Neural progenitor cell (in vitro differentiated cells): ENCODE data around the gene VPS37D. TPM values are rescaled to one million over a fixed set of nuclear protein-coding genes. Genes with fewer than 3 reads are reported as not detected.
A peak's percentile ranks its signal among the peaks of the same experiment; 100 is the strongest.

Experiments used
- DNase-seq: peaks from one replicate; pipeline ENCODE4 v3.0.0-alpha.2; 2016; ENCODE audit warnings: low spot score
- H2AFZ ChIP-seq: fragments of 200-600 bp; sonication (generic); replicated peaks from 2 replicates; pipeline ENCODE4 v1.6.1; 2016; ENCODE audit warnings: antibody characterized with exemption
- H3F3A ChIP-seq: fragments of 200-600 bp; sonication (generic); 2 replicates; pipeline ENCODE4 v1.6.1; 2016; ENCODE audit warnings: antibody characterized with exemption, low read depth
- H3K27ac ChIP-seq: fragments of 200-600 bp; sonication (generic); 2 replicates; pipeline ENCODE4 v1.5.1; 2016; ENCODE audit warnings: mild to moderate bottlenecking
- H3K27me3 ChIP-seq: fragments of 200-600 bp; sonication (generic); 2 replicates; pipeline ENCODE4 v1.6.1; 2016; ENCODE audit warnings: mild to moderate bottlenecking, moderate library complexity
- H3K36me3 ChIP-seq: fragments of 200-600 bp; sonication (generic); 2 replicates; pipeline ENCODE4 v1.5.1; 2016
- H3K4me1 ChIP-seq: fragments of 200-600 bp; sonication (generic); 2 replicates; pipeline ENCODE4 v1.6.1; 2016; ENCODE audit warnings: mixed run types
- H3K4me2 ChIP-seq: fragments of 200-600 bp; sonication (generic); 2 replicates; pipeline ENCODE4 v1.6.1; 2016
- H3K4me3 ChIP-seq: fragments of 200-600 bp; sonication (generic); 2 replicates; pipeline ENCODE4 v1.5.1; 2016
- H3K79me2 ChIP-seq: fragments of 200-600 bp; sonication (generic); 2 replicates; pipeline ENCODE4 v1.6.1; 2016; ENCODE audit warnings: low read depth
- H3K9ac ChIP-seq: fragments of 200-600 bp; sonication (generic); 2 replicates; pipeline ENCODE4 v1.6.1; 2016
- H3K9me3 ChIP-seq: fragments of 200-600 bp; sonication (generic); 2 replicates; pipeline ENCODE4 v1.5.1; 2016; ENCODE audit warnings: low read depth
- H4K20me1 ChIP-seq: fragments of 200-600 bp; sonication (generic); 2 replicates; pipeline ENCODE4 v1.6.1; 2016; ENCODE audit warnings: low read depth
- H3K27ac Mint-ChIP-seq: 3 replicates; pipeline ENCODE4 v1.8.0; 2021; ENCODE audit warnings: mixed read lengths
- H3K27me3 Mint-ChIP-seq: 2 replicates; pipeline ENCODE4 v1.8.0; 2022; ENCODE audit warnings: low read depth, mild to moderate bottlenecking, inconsistent platforms, moderate library complexity, mixed read lengths; ENCODE audit not compliant: insufficient read depth
- H3K36me3 Mint-ChIP-seq: 3 replicates; pipeline ENCODE4 v1.8.0; 2021; ENCODE audit warnings: mixed read lengths
- H3K4me1 Mint-ChIP-seq: 3 replicates; pipeline ENCODE4 v1.8.0; 2021; ENCODE audit warnings: mixed read lengths
- H3K4me3 Mint-ChIP-seq: 3 replicates; pipeline ENCODE4 v1.8.0; 2021; ENCODE audit warnings: mild to moderate bottlenecking, moderate library complexity, mixed read lengths
- H3K9me3 Mint-ChIP-seq: 3 replicates; pipeline ENCODE4 v1.8.0; 2020; ENCODE audit warnings: mixed read lengths
- CTCF ChIP-seq: fragments of 200-600 bp; sonication (generic); IDR thresholded peaks from 2 replicates; pipeline ENCODE4 v1.5.1; 2017; ENCODE audit warnings: antibody characterized with exemption, mild to moderate bottlenecking
- EZH2 ChIP-seq: fragments of 200-600 bp; sonication (generic); IDR thresholded peaks from 2 replicates; pipeline ENCODE4 v1.6.1; 2017; ENCODE audit warnings: antibody characterized with exemption, mild to moderate bottlenecking, moderate library complexity
- EZH2phosphoT487 ChIP-seq: fragments of 200-600 bp; sonication (generic); IDR thresholded peaks from 2 replicates; pipeline ENCODE4 v1.6.1; 2017; ENCODE audit warnings: antibody characterized with exemption
- total RNA-seq: library from RNA; depleted of rRNA; stranded (reverse); fragments of >200 nt; gene quantifications from 2 replicates; pipeline ENCODE4 v1.2.3, GENCODE V29; 2015; ENCODE audit warnings: low replicate concordance

VPS37D gene
- total RNA-seq, 1 donor from 2014 or later, result 7.0 TPM

GRCh38 chr7:73621168-73622063, 46.2 kb upstream of the VPS37D start:
- H4K20me1 ChIP-seq, result peaks cover 13% of the 10 kb centered on the region
- Mint-ChIP-seq H3K27me3 (peaks cover 47% of the 10 kb centered on the region), H3K9me3 (no peaks in the 10 kb centered on the region), H3K36me3 (no peaks in the 10 kb centered on the region), H3K4me1 (peaks cover 7% of the 10 kb centered on the region), H3K4me3 (no peak overlapping the region), H3K27ac (no peak overlapping the region)
- peaks cover 57% of the 10 kb centered on the region for H3K27me3 ChIP-seq
- no peak overlapping the region for H2AFZ ChIP-seq
- no peak overlapping the region for H3K4me3 ChIP-seq
- H3F3A ChIP-seq, result peaks cover 4% of the 10 kb centered on the region
- H3K4me1 ChIP-seq, result peaks cover 15% of the 10 kb centered on the region
- H3K79me2 ChIP-seq, result no peaks in the 10 kb centered on the region
- H3K27ac ChIP-seq, result no peak overlapping the region
- no peak overlapping the region for H3K9ac ChIP-seq
- DNase-seq, result no peak
- H3K9me3 ChIP-seq, result no peaks in the 10 kb centered on the region
- H3K36me3 ChIP-seq, result no peaks in the 10 kb centered on the region
- TF ChIP-seq EZH2phosphoT487 (no peak), EZH2 (no peak), CTCF (no peak)
- no peak overlapping the region for H3K4me2 ChIP-seq

GRCh38 chr7:73622527-73622908, 45.1 kb upstream of the VPS37D start:
- no peak overlapping the region for H3K27ac ChIP-seq
- H3K4me3 ChIP-seq, result peak overlapping the region; percentile 59
- no peak overlapping the region for H2AFZ ChIP-seq
- H3K9me3 ChIP-seq, result no peaks in the 10 kb centered on the region
- H3K27me3 Mint-ChIP-seq, result peaks cover 50% of the 10 kb centered on the region
- H3K27me3 ChIP-seq, result peaks cover 62% of the 10 kb centered on the region
- H3K4me2 ChIP-seq, result peak overlapping the region; percentile 88
- peaks cover 7% of the 10 kb centered on the region for H3K4me1 Mint-ChIP-seq
- H3K9me3 Mint-ChIP-seq, result no peaks in the 10 kb centered on the region
- peaks cover 13% of the 10 kb centered on the region for H4K20me1 ChIP-seq
- DNase-seq, result no peak
- TF ChIP-seq CTCF (no peak), EZH2 (no peak), EZH2phosphoT487 (no peak)
- peaks cover 15% of the 10 kb centered on the region for H3K4me1 ChIP-seq
- H3F3A ChIP-seq, result peaks cover 4% of the 10 kb centered on the region
- no peak overlapping the region for H3K9ac ChIP-seq
- peak overlapping the region; percentile 69 for H3K4me3 Mint-ChIP-seq
- H3K79me2 ChIP-seq, result no peaks in the 10 kb centered on the region
- no peak overlapping the region for H3K27ac Mint-ChIP-seq
- H3K36me3 Mint-ChIP-seq, result no peaks in the 10 kb centered on the region
- no peaks in the 10 kb centered on the region for H3K36me3 ChIP-seq

- no peak overlapping the region for H2AFZ ChIP-seq
- H3K27me3 ChIP-seq, result peaks cover 64% of the 10 kb centered on the region
- no peaks in the 10 kb centered on the region for H3K9me3 Mint-ChIP-seq
- H3K4me3 ChIP-seq, result peak overlapping the region; percentile 59
- no peaks in the 10 kb centered on the region for H3K79me2 ChIP-seq
- no peak overlapping the region for H3K9ac ChIP-seq
- H3K4me3 Mint-ChIP-seq, result peak overlapping the region; percentile 79
- H3K27ac ChIP-seq, result no peak overlapping the region
- no peak overlapping the region for H3K27ac Mint-ChIP-seq
- H3K36me3 ChIP-seq, result no peaks in the 10 kb centered on the region
- no peaks in the 10 kb centered on the region for H3K36me3 Mint-ChIP-seq
- H3K4me2 ChIP-seq, result peak overlapping the region; percentile 88
- peaks cover 4% of the 10 kb centered on the region for H3F3A ChIP-seq
- H3K4me1 Mint-ChIP-seq, result peaks cover 11% of the 10 kb centered on the region
- no peaks in the 10 kb centered on the region for H3K9me3 ChIP-seq
- TF ChIP-seq EZH2phosphoT487 (peak; percentile 93), CTCF (no peak), EZH2 (peak; percentile 96)
- DNase-seq, result peak; percentile 38
- H3K27me3 Mint-ChIP-seq, result peaks cover 54% of the 10 kb centered on the region
- peaks cover 13% of the 10 kb centered on the region for H4K20me1 ChIP-seq
- H3K4me1 ChIP-seq, result peaks cover 15% of the 10 kb centered on the region
Observed at GRCh38 chr7:73622909-73623797, 44.5 kb upstream of the VPS37D start.
